Breast epithelium (tissue), 3 donors: ENCODE results near the gene CUBN.

ENCODE experiments used
- CTCF ChIP-seq, 3 donors: fragments of 450-650 bp; IDR thresholded peaks; one replicate each; pipeline ENCODE4 v1.5.1; 2016 to 2017; ENCODE audit warnings: antibody characterized with exemption in 3 of 3, mild to moderate bottlenecking in 3 of 3, moderate library complexity in 3 of 3
- POLR2A ChIP-seq: fragments of 450-650 bp; IDR thresholded peaks from one replicate; pipeline ENCODE4 v1.6.1; 2016; ENCODE audit warnings: antibody characterized with exemption, mild to moderate bottlenecking, moderate library complexity
- POLR2AphosphoS5 ChIP-seq, 3 donors: sonication (generic); formaldehyde crosslinking; IDR thresholded peaks; one replicate each; pipeline ENCODE4 v1.6.1; 2017; ENCODE audit warnings: antibody characterized with exemption in 3 of 3

- TF ChIP-seq CTCF (IDR thresholded peaks at IDR 0.05) (no peak), POLR2A (no peak), POLR2AphosphoS5 (IDR thresholded peaks at IDR 0.05) (no peak)
These were observed 122.8 kb downstream of the CUBN start for GRCh38 chr10:17006631-17007417.
